NCI-H2081 treated with DMSO at 0.1 percent for 48 hours (cell line): ENCODE data around the gene PPHLN1.
"Not testable (repeated sequence)": the region's sequence is repeated elsewhere in the genome, so short reads cannot be mapped to it uniquely, and the experiment has no call there.

Experiments used
- DNase-seq: peaks from one replicate; lab custom pipeline; 2025; lab: John Stamatoyannopoulos, UW

PPHLN1 gene

DNA sequence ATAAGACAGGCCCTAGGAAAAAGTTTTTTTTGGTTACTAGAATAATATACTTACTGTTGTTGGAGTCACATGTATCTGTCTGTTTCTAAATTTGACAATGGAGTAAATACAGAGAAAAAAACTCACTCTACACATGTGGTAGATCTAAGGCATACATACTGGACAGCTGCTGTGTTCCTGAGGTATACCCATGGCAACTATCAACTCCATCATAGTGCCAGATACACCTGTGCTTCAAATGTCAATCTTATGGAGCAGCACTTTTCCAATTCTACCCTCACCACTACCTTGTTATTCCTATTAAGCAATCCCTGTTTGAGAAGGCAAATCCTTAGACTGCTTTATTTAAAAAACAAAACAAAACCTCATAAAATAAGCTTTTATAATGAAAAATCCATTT, 3.4 kb upstream of the PPHLN1 start:
- DNase-seq = no peak

GRCh38 chr12:42323856-42324255, 2.1 kb upstream of the PPHLN1 start:
- no peak for DNase-seq

DNA sequence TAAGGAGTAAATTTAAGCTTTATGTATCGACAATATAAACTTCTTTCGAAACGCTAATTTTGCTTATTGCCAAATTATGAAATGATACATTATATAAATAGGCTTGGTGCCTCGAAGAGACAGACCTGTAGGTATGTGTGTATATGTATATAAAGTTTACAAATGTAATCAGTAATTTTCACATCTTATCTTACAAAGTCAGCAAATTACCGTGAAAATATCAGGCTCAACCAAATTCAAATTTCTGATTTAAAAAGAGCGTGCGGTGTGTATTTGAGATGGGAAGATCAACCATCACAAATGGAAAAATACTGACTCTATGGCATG, 678 bp upstream of the PPHLN1 start:
- no peak for DNase-seq

- DNase-seq = no peak
Measured at GRCh38 chr12:42326541-42327226, 717 bp downstream of the PPHLN1 start.

DNA sequence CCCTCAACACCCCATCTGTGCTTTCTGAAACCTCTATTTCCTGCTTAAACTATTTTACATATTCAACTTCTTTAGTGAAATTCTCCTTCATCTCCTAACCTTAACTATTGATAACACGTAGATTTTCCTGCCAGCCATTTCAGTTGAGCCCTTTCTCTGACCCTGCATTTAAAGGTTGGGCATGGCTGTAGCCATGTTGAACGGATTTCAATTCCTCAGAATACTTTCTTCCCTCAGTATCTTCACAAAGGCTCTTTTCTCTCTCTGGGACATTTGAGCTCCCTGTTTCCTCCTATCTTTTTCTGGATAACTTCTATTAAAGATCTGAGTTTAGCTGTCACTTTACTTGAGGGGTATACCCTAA, 1.2 kb downstream of the PPHLN1 start:
- DNase-seq = no peak

- not testable (repeated sequence) for DNase-seq
Measured at GRCh38 chr12:42330097-42330496, 4.1 kb downstream of the PPHLN1 start.

GRCh38 chr12:42332301-42333285, 6.6 kb downstream of the PPHLN1 start:
- no peak for DNase-seq

DNA sequence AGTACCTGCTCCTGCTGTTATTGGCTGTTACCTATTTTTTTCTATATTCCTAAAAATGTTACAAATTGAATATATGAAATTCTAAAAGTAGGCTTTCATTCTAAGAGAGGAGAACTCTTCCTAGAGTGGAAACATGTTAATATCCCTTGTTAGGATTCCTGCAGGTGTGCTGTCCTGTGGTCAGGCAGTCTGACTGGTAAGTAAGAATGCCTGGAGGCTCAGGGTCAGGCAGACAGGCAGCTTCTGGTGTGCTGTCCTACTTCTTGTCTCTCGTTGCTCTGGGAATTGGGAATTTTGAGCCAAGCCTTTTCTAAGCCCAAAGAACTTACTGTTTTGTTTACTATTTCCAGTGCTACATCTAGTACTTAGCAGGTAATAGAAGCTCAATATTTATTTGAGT, 10.3 kb downstream of the PPHLN1 start:
- DNase-seq = no peak

GRCh38 chr12:42338280-42338679, 12.3 kb downstream of the PPHLN1 start:
- no peak for DNase-seq

DNA sequence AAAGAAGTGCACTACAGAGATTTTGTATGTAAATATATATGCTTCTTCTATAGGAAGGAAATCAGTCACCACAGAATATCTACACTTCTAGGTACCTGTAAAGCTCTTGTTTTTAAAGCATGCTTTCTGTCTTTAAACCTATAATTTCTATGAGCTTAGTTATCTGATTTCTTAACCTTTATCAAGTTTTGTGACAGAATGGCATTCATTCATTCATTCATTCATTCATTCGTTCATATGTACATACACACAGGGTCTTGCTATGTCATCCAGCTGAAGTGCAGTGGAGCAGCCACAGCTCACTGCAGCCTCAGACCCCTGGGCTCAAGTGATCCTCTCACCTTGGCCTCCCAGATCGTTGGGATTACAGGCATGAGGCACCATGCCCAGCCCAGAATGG, 16.1 kb downstream of the PPHLN1 start:
- no peak for DNase-seq

- DNase-seq = no peak
Measured at GRCh38 chr12:42343721-42344120, 17.8 kb downstream of the PPHLN1 start.

GRCh38 chr12:42346403-42347002, 20.5 kb downstream of the PPHLN1 start:
- DNase-seq = no peak

GRCh38 chr12:42349119-42350020, 23.4 kb downstream of the PPHLN1 start:
- DNase-seq = not testable (repeated sequence)

- not testable (repeated sequence) for DNase-seq
Measured at GRCh38 chr12:42350021-42350407, 24.0 kb downstream of the PPHLN1 start.

- no peak for DNase-seq
Measured at GRCh38 chr12:42356344-42356743, 30.4 kb downstream of the PPHLN1 start.

DNA sequence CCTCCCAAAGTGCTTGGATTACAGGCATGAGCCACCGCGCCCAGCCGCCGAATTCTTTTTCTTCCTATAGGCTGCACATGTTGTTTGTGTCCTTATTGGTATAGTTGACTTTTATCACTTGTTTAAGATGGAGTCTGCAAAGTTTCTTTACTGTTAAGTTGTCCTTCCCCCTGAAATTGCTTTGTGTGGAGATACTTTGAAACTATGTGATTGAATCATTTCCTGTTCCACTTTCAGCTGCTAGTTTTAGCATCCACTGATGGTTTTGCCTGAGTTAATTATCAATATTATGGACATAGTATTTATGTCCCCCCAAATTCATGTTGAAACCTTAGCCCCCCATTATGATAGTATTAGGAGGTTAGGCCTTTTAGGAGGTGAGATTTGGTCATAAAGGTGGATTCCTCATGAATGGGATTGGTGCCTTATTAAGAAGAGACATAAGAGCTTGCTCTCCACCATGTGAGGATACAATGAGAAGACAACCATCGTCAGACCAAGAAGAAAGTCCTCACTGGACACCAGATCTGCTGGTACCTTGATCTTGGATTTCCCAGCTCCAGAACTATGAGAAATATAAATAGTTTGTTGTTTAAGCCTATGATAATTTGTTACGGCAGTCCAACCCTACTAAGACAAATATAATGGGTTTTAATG, 34.9 kb downstream of the PPHLN1 start:
- DNase-seq = no peak

DNA sequence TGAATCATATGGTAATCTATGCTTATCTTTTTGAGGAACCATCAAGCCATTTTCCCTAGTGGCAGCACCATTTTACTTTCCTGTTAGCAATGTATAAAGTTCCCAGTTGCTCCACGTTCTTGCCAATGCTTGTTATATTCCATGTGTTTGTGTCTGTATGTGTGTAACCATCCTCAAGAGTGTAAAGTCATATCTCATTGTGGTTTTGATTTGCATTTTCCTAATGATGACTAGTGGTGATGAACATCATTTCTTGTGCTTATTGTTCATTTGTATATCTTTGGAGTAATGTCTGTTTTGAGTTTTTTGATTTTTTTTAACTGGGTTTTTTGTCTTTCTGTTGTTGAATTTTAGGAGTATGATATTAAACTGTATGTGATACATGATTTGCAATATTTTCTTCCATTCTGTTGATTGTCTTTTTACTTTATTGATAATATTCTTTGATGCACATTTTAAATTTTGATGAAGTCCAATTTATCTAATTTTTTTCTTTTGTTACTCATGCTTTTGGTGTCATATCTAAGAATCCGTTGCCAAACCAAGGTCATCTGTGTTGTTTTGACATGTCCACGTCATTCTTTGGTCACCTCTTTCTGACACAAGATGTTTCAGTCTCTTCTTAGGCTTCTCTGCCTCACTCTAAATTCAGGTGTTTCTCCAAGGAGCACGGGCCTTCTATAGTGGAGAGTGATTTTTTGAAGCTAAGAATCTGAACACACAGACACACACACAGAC, 36.1 kb downstream of the PPHLN1 start:
- no peak for DNase-seq

DNA sequence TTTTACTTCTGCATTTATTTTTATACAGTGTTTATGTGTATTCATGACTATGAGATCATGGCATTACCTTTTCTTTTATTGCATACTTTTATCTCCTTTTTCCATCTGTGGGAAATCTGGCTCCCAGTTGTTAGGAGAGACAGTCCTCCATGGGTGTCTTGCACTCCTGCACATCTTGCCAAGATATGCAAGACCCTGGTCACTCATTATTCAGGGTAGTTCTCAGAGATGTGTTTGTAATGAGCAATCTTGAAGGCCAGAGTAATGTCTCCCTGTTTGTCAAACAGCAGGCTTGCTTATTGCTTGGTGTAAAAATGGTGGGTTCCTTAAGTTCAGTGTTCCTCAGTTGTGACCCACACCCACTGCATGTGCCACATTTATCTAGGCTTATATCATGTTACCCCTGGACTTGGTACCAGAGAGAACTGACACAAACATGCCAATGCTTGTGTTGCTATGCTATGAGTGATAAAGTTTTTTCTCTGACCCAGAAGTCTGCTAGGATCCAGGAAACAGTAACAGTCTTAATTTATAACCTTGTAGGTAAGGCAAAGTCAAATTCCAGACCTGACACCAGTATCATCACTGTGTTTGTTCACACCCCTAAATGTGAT, 36.8 kb downstream of the PPHLN1 start:
- no peak for DNase-seq

DNA sequence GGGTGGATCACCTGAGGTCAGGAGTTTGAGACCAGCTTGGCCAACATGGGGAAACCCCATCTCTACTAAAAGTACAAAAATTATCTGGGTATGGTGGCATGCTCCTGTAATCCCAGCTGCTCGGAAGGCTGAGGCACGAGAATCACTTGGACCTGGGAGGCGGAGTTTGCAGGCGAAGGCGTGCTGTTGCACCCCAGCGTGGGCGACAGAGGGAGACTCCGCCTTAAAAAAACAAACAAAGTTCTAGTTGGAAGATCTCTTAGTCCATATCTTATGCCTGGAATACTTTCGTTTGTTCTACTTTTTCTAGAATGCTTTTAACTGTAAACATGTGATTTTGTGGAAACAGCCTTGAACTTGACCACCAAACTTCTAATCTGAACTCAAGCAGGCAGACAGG, 38.7 kb downstream of the PPHLN1 start:
- DNase-seq = no peak

DNA sequence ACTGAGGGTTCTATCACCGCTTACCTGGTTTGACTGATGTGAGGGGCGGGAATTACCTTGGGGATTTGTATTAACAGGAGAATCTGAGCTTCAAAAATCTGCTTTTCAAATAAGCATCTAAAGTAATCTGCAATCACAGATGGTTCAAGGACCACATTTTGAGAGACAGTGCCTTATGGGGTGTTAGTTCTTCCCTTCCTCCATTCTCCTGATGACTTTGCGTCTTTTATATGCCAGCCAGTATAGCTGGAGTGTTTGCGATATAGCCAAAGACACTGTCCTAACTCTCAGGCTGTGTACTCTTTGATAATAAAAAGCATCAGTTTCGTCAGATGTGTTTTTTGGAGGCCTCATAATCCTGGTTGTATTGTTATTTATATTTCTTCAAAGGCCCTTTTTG, 39.5 kb downstream of the PPHLN1 start:
- no peak for DNase-seq
